SJCRH30 (cell line): ENCODE measurements around the gene KLHL28. TPM values are rescaled to one million over a fixed set of nuclear protein-coding genes. Genes with fewer than 3 reads are reported as not detected.
A peak's percentile ranks its signal among the peaks of the same experiment; 100 is the strongest.

Experiments
- DNase-seq, 2 experiments: peaks; one replicate each; pipeline ENCODE4 v3.0.0-alpha.2; 2015 to 2020
- H3K27ac ChIP-seq: fragments of 250-450 bp; sonication (Bioruptor Pico); 2 replicates; pipeline ENCODE4 v1.5.1; 2020; ENCODE audit warnings: mild to moderate bottlenecking, moderate library complexity
- H3K27me3 ChIP-seq: fragments of 250-450 bp; sonication (Bioruptor Pico); 2 replicates; pipeline ENCODE4 v1.5.1; 2020; ENCODE audit warnings: mild to moderate bottlenecking, moderate library complexity
- H3K36me3 ChIP-seq: fragments of 250-450 bp; sonication (Bioruptor Pico); 2 replicates; pipeline ENCODE4 v1.5.1; 2020; ENCODE audit warnings: mild to moderate bottlenecking, moderate library complexity
- H3K4me1 ChIP-seq: fragments of 250-450 bp; sonication (Bioruptor Pico); 2 replicates; pipeline ENCODE4 v1.5.1; 2020; ENCODE audit warnings: mild to moderate bottlenecking, moderate library complexity
- H3K4me3 ChIP-seq: fragments of 250-450 bp; sonication (Bioruptor Pico); 2 replicates; pipeline ENCODE4 v1.5.1; 2020; ENCODE audit warnings: mild to moderate bottlenecking, moderate library complexity
- H3K9me3 ChIP-seq: fragments of 250-450 bp; sonication (Bioruptor Pico); replicated peaks from 2 replicates; pipeline ENCODE4 v1.5.1; 2020; ENCODE audit warnings: mild to moderate bottlenecking, moderate library complexity
- total RNA-seq: library from RNA; depleted of rRNA; stranded (reverse); fragments of >200 nt; shearing (Covaris generic); gene quantifications from 2 replicates; pipeline ENCODE4 v1.2.3, GENCODE V29; 2014

KLHL28 gene
- total RNA-seq, 1 experiment from 2014 or later = 10.7 TPM

- H3K4me1 ChIP-seq = no peaks in the 10 kb centered on the region
- no peaks in the 10 kb centered on the region for H3K27me3 ChIP-seq
- H3K27ac ChIP-seq = no peak overlapping the region
- H3K36me3 ChIP-seq = peaks cover 16% of the 10 kb centered on the region; the same call in 1 of the 2 replicates
- H3K4me3 ChIP-seq = no peak overlapping the region
- DNase-seq = no peak
- H3K9me3 ChIP-seq = 0 out of 2 replicates have a peak, but pooled peaks cover 2% of the 10 kb centered on the region
Observed at GRCh38 chr14:44945264-44945663, 16.5 kb downstream of the KLHL28 start.

DNA sequence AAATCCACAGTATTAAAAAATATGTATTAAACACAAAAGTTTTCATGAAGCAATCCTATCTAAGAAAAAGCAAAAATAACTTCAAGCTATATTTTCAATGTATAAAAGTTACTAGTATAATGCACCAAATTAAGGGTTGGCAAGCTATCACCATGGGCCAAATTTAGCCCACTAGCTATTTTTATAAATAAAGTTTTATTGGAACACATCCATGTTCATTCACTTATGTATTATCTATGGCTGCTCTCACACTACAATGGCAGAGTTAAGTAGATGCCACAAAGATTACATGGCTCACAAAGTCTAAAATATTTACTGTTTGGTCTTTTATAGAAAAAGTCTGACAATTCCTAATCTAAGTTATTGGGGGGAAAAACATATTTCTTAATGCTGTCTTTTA, 17.6 kb downstream of the KLHL28 start:
- DNase-seq = no peak
- Histone ChIP-seq H3K27me3 (no peaks in the 10 kb centered on the region), H3K4me3 (no peak overlapping the region), H3K9me3 (0 out of 2 replicates have a peak, but pooled peaks cover 5% of the 10 kb centered on the region), H3K4me1 (no peaks in the 10 kb centered on the region), H3K36me3 (peaks cover 19% of the 10 kb centered on the region; the same call in 1 of the 2 replicates), H3K27ac (no peak overlapping the region)

DNA sequence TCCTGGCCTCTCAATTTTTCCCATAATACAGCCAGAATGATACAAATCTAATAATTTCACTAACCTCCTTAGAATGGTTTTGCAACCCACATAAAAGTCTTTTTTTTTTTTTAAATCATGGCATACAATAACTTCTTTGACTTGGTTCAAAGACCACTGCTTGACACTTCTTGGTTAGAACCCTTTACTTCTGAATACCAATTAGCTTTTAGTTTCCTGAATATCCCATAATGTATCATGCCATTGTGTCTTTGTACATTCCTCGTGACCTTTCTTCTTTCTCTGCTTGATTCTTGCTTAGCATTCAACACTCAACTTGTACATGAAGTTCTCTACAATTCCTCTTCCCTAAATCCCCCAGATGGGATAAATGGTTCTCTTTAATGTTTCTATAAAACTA, 19.3 kb downstream of the KLHL28 start:
- H3K9me3 ChIP-seq = 0 out of 2 replicates have a peak, but pooled peaks cover 8% of the 10 kb centered on the region
- no peaks in the 10 kb centered on the region for H3K27me3 ChIP-seq
- no peaks in the 10 kb centered on the region for H3K4me1 ChIP-seq
- no peak overlapping the region for H3K4me3 ChIP-seq
- DNase-seq = no peak
- H3K36me3 ChIP-seq = peaks cover 22% of the 10 kb centered on the region; the same call in 1 of the 2 replicates
- H3K27ac ChIP-seq = no peak overlapping the region

GRCh38 chr14:44941591-44941990, 20.2 kb downstream of the KLHL28 start:
- no peak for DNase-seq
- Histone ChIP-seq H3K9me3 (0 out of 2 replicates have a peak, but pooled peaks cover 8% of the 10 kb centered on the region), H3K27ac (no peak overlapping the region), H3K27me3 (no peaks in the 10 kb centered on the region), H3K36me3 (peaks cover 22% of the 10 kb centered on the region; the same call in 1 of the 2 replicates), H3K4me1 (no peaks in the 10 kb centered on the region), H3K4me3 (no peak overlapping the region)

GRCh38 chr14:44940944-44941343, 20.8 kb downstream of the KLHL28 start:
- 0 out of 2 replicates have a peak, but pooled peaks cover 8% of the 10 kb centered on the region for H3K9me3 ChIP-seq
- DNase-seq = no peak
- H3K36me3 ChIP-seq = peaks cover 22% of the 10 kb centered on the region; the same call in 1 of the 2 replicates
- no peak overlapping the region for H3K27ac ChIP-seq
- no peaks in the 10 kb centered on the region for H3K4me1 ChIP-seq
- no peak overlapping the region for H3K4me3 ChIP-seq
- no peaks in the 10 kb centered on the region for H3K27me3 ChIP-seq

GRCh38 chr14:44940211-44940610, 21.5 kb downstream of the KLHL28 start:
- no peak for DNase-seq
- 0 out of 2 replicates have a peak, but pooled peaks cover 8% of the 10 kb centered on the region for H3K9me3 ChIP-seq
- H3K27ac ChIP-seq = no peak overlapping the region
- H3K4me1 ChIP-seq = no peaks in the 10 kb centered on the region
- no peaks in the 10 kb centered on the region for H3K27me3 ChIP-seq
- no peak overlapping the region for H3K4me3 ChIP-seq
- H3K36me3 ChIP-seq = peaks cover 22% of the 10 kb centered on the region; the same call in 1 of the 2 replicates

DNA sequence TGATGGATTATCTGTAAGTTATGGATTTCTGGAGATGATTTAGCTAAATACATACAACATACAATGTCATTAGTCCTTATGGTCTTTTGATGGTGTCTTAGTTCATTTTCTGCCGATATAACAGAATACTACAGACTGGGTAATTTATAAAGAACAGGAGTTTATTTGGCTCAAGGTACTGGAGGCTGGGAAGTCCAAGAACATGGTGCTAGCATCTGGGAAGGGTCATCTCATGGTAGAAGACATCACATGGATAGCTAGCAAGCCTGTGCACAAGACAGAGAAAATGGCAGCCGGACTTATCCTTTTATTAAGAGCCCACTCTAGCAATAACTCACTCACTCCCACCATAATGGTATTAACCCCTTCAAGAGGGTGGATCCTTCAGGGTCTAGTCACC, 24.2 kb downstream of the KLHL28 start:
- no peaks in the 10 kb centered on the region for H3K4me1 ChIP-seq
- H3K36me3 ChIP-seq = peaks cover 15% of the 10 kb centered on the region; the same call in 1 of the 2 replicates
- H3K27ac ChIP-seq = no peak overlapping the region
- no peaks in the 10 kb centered on the region for H3K27me3 ChIP-seq
- H3K4me3 ChIP-seq = no peak overlapping the region
- H3K9me3 ChIP-seq = 0 out of 2 replicates have a peak, but pooled peaks cover 8% of the 10 kb centered on the region
- no peak for DNase-seq

DNA sequence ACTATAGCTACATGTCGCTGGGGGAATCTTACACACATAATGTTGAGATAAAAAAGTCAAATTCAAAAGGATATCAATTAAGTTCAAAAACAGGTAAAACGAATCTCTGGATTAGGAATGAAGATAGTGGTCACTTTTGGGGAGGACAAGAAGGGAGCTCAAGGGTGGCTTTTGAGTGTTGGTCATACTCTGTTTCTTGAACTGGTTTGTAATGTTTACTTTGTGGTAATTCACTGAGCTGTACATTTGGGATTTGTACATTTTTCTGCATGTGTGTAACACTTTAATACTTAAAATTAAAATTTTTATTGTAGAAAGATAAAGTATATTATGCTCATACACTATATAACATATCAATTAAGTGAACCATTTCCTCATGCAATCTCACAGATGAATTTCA, 26.6 kb downstream of the KLHL28 start:
- no peak for DNase-seq
- no peak overlapping the region for H3K27ac ChIP-seq

GRCh38 chr14:44928793-44929192, 33.0 kb downstream of the KLHL28 start:
- no peaks in the 10 kb centered on the region for H3K9me3 ChIP-seq

More for the DNA sequence above, 26.6 kb downstream of the KLHL28 start:
- H3K9me3 ChIP-seq = 0 out of 2 replicates have a peak, but pooled peaks cover 5% of the 10 kb centered on the region
- no peaks in the 10 kb centered on the region for H3K4me1 ChIP-seq
- H3K27me3 ChIP-seq = no peaks in the 10 kb centered on the region
- H3K4me3 ChIP-seq = no peak overlapping the region
- peaks cover 5% of the 10 kb centered on the region; the same call in 1 of the 2 replicates for H3K36me3 ChIP-seq

GRCh38 chr14:44914849-44915248, 46.9 kb downstream of the KLHL28 start:
- H3K4me1 ChIP-seq = peaks cover 14% of the 10 kb centered on the region
- H3K4me3 ChIP-seq = no peak overlapping the region
- H3K36me3 ChIP-seq = no peaks in the 10 kb centered on the region
- DNase-seq = peak in 1 of 2 experiments; percentile 38
- no peak overlapping the region for H3K27ac ChIP-seq
- no peaks in the 10 kb centered on the region for H3K27me3 ChIP-seq
- no peaks in the 10 kb centered on the region; the same call in 1 of the 2 replicates for H3K9me3 ChIP-seq

More at GRCh38 chr14:44928793-44929192, 33.0 kb downstream of the KLHL28 start:
- DNase-seq = no peak
- Histone ChIP-seq H3K27me3 (no peaks in the 10 kb centered on the region), H3K4me1 (no peaks in the 10 kb centered on the region), H3K4me3 (no peak overlapping the region), H3K36me3 (no peaks in the 10 kb centered on the region; the same call in 1 of the 2 replicates), H3K27ac (no peak overlapping the region)

DNA sequence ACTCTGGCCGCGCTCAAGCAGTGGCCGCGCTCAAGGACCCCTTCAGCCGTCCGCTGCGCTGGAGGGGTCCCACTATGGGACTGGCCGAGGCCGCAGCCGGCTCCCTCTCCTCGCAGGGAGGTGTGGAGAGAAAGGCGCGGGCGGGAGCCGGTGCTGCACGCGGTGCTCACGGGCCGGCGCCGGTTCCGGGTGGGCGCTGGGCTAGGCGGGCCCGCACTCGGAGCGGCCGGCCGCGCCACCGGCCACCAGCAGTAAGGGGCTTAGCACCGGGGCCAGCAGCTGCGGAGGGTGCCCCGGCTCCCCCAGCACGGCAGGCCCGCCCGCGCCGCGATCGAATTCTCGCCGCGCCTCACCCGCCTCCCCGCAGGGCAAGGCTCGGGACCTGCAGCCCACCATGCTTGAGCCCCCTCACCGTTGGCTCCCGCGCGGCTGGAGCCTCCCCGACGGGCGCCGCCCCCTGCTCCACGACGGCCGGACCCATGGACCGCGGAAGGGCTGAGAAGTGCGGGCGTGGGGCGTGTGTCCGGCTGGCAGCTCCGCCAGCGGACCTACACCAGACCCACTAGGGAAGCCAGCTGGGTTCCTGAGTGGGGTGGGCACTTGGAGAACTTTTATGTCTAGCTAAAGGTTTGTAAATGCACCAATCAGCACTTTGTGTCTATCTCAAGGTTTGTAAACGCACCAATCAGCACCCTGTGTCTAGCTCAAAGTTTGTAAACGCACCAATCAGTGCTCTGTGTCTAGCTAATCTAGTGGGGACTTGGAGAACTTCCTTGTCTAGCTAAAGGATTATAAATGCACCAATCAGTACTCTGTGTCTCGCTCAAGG, 49.5 kb downstream of the KLHL28 start:
- DNase-seq = no peak
- Histone ChIP-seq H3K4me3 (no peak overlapping the region), H3K27me3 (no peaks in the 10 kb centered on the region), H3K27ac (no peak overlapping the region), H3K36me3 (no peaks in the 10 kb centered on the region), H3K4me1 (peaks cover 14% of the 10 kb centered on the region), H3K9me3 (no peaks in the 10 kb centered on the region; the same call in 1 of the 2 replicates)

DNA sequence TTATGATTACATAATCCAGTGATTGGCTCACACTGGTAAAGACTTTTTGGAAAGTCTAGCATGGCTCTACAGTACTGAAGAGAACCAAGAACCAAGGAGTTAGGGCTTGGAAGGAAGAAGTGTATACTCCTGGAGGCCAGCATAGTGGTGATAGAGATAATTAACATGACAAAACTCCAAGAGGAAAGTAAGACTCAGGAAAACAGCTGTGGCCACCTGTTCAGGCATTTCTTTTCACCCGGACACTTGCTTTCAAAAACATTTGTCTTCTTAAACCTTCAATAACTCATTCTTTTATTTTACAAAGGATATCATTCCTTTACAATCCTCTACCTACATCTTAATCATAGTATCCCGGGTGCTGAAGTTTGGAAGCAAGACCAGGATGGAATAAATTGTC, 50.9 kb downstream of the KLHL28 start:
- H3K9me3 ChIP-seq = no peaks in the 10 kb centered on the region; the same call in 1 of the 2 replicates
- H3K4me1 ChIP-seq = peaks cover 14% of the 10 kb centered on the region
- peak overlapping the region; percentile 85 for H3K27ac ChIP-seq
- DNase-seq = peak; percentile 34 to 77
- no peaks in the 10 kb centered on the region for H3K27me3 ChIP-seq
- H3K36me3 ChIP-seq = no peaks in the 10 kb centered on the region
- H3K4me3 ChIP-seq = no peak overlapping the region

DNA sequence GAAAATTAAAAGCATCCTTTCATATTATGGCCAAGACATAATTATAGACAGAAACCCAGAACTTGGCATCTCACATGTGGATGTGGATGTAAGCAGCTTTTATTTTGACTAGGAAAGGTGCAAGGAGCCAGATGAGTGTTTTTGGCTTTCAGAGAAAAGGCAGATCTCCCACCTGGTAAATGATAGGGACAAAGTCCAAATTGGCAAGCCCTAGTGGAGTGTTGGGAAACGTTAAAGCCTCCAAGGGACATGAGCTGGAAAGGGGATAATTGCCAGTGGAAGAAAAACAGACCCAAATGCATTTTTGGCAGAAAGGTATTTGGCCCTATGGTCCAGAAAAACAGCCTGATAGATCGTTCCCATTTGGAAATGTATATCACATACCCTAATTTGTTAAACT, 60.1 kb downstream of the KLHL28 start:
- H3K36me3 ChIP-seq = no peaks in the 10 kb centered on the region
- no peaks in the 10 kb centered on the region for H3K9me3 ChIP-seq
- peaks cover under 1% of the 10 kb centered on the region; the same call in 1 of the 2 replicates for H3K4me1 ChIP-seq
- no peaks in the 10 kb centered on the region for H3K27me3 ChIP-seq
- H3K27ac ChIP-seq = no peak overlapping the region
- DNase-seq = no peak
- H3K4me3 ChIP-seq = no peak overlapping the region

DNA sequence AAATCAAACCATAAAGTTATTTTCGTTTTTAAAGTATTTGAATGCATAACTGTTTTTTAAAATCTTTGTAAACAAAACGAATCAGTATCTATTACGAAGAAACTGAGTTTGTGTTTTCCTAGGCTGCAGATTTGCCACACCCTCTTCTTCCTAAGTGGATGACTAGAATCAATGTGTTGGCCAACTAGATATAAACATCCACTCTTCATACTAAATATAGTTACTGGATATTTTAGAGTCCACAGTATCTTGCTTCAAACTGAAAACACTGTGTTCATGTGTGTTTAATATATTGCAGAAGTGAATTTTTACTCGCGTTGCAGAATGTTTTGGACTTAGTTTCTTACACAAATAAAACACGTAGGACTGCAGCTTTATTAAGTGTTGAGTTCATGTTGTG, 63.2 kb downstream of the KLHL28 start:
- H3K4me3 ChIP-seq = peak overlapping the region; percentile 90
- H3K4me1 ChIP-seq = peaks cover 5% of the 10 kb centered on the region; the same call in 1 of the 2 replicates
- H3K27me3 ChIP-seq = no peaks in the 10 kb centered on the region
- H3K9me3 ChIP-seq = no peaks in the 10 kb centered on the region; the same call in 1 of the 2 replicates
- no peaks in the 10 kb centered on the region for H3K36me3 ChIP-seq
- H3K27ac ChIP-seq = peak overlapping the region; percentile 88; the same call in 1 of the 2 replicates
- DNase-seq = peak in 1 of 2 experiments; percentile 14

DNA sequence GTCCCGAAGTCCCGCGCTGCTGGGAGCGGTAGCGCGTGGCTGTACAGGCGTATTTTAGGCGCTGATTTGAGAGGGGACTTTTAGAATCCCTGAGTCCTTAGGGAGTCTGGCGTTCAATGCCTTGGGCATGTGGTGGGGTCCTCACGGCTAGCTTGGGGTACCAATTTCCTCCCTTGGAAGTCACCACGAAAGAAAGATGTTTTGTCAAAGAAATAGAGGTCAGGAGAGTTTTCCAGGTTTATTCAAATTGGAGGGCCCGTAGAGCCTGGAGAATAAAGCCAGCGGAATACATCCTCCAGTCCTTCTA, 63.9 kb downstream of the KLHL28 start:
- no peaks in the 10 kb centered on the region for H3K36me3 ChIP-seq
- DNase-seq = no peak
- H3K4me3 ChIP-seq = peak overlapping the region; percentile 90

More for the DNA sequence above, 63.9 kb downstream of the KLHL28 start:
- no peaks in the 10 kb centered on the region; the same call in 1 of the 2 replicates for H3K9me3 ChIP-seq
- H3K27ac ChIP-seq = peak overlapping the region; percentile 88
- H3K27me3 ChIP-seq = no peaks in the 10 kb centered on the region
- H3K4me1 ChIP-seq = peaks cover 5% of the 10 kb centered on the region
